HEK293 (cell line): ENCODE measurements around the gene FIBP.
A peak's percentile ranks its signal among the peaks of the same experiment; 100 is the strongest.

Experiments used
- FEZF1 ChIP-seq: fragments of 450-650 bp; formaldehyde crosslinking; IDR thresholded peaks from 2 replicates; pipeline ENCODE4 v1.5.1; 2016; ENCODE audit warnings: missing biosample characterization, missing genetic modification characterization
- GLI2 ChIP-seq: fragments of 450-650 bp; formaldehyde crosslinking; IDR thresholded peaks from 2 replicates; pipeline ENCODE4; 2017; ENCODE audit warnings: missing biosample characterization, missing genetic modification characterization, low read depth, borderline replicate concordance
- HOXD13 ChIP-seq: sonication (generic); formaldehyde crosslinking; IDR thresholded peaks from 2 replicates; pipeline ENCODE4 v1.8.0; 2022; ENCODE audit warnings: missing genetic modification reagents, borderline replicate concordance
- KLF8 ChIP-seq: fragments of 450-650 bp; formaldehyde crosslinking; IDR thresholded peaks from 2 replicates; pipeline ENCODE4 v1.5.1; 2016; ENCODE audit warnings: missing biosample characterization, missing genetic modification characterization
- PRDM1 ChIP-seq: fragments of 450-650 bp; formaldehyde crosslinking; IDR thresholded peaks from 2 replicates; pipeline ENCODE4; 2016; ENCODE audit warnings: missing biosample characterization, missing genetic modification characterization
- SCRT1 ChIP-seq: fragments of 450-650 bp; formaldehyde crosslinking; IDR thresholded peaks from 2 replicates; pipeline ENCODE4 v1.5.1; 2016; ENCODE audit warnings: missing biosample characterization, missing genetic modification characterization, borderline replicate concordance
- WT1 ChIP-seq: fragments of 450-650 bp; formaldehyde crosslinking; IDR thresholded peaks from 2 replicates; pipeline ENCODE4 v1.5.1; 2016; ENCODE audit warnings: missing biosample characterization, missing genetic modification characterization
- ZBTB17 ChIP-seq: fragments of 450-650 bp; formaldehyde crosslinking; IDR thresholded peaks from 2 replicates; pipeline ENCODE4 v1.5.1; 2016; ENCODE audit warnings: missing biosample characterization, missing genetic modification characterization
- ZBTB20 ChIP-seq: fragments of 450-650 bp; formaldehyde crosslinking; IDR thresholded peaks from 2 replicates; pipeline ENCODE4 v1.5.1; 2016; ENCODE audit warnings: missing biosample characterization, missing genetic modification characterization
- ZBTB7A ChIP-seq: fragments of 450-650 bp; formaldehyde crosslinking; IDR thresholded peaks from 2 replicates; pipeline ENCODE4 v1.5.1; 2016; ENCODE audit warnings: low read depth, missing biosample characterization, missing genetic modification characterization
- ZEB2 ChIP-seq: fragments of 450-650 bp; formaldehyde crosslinking; IDR thresholded peaks from 2 replicates; pipeline ENCODE4 v1.5.1; 2016; ENCODE audit warnings: missing biosample characterization, missing genetic modification characterization
- ZFP3 ChIP-seq: fragments of 450-650 bp; formaldehyde crosslinking; IDR thresholded peaks from 2 replicates; pipeline ENCODE4 v1.5.1; 2016; ENCODE audit warnings: low read depth, missing biosample characterization, missing genetic modification characterization
- ZNF132 ChIP-seq: fragments of 450-650 bp; formaldehyde crosslinking; IDR thresholded peaks from 2 replicates; pipeline ENCODE4 v1.5.1; 2017; ENCODE audit warnings: missing biosample characterization, missing genetic modification characterization, borderline replicate concordance
- ZNF140 ChIP-seq: fragments of 450-650 bp; formaldehyde crosslinking; IDR thresholded peaks from 2 replicates; pipeline ENCODE4 v1.5.1; 2016; ENCODE audit warnings: missing biosample characterization, missing genetic modification characterization
- ZNF175 ChIP-seq: fragments of 450-650 bp; formaldehyde crosslinking; IDR thresholded peaks from 2 replicates; pipeline ENCODE4 v1.5.1; 2016; ENCODE audit warnings: missing biosample characterization, missing genetic modification characterization
- ZNF2 ChIP-seq: fragments of 450-650 bp; formaldehyde crosslinking; IDR thresholded peaks from 2 replicates; pipeline ENCODE4 v1.5.1; 2016; ENCODE audit warnings: missing biosample characterization, missing genetic modification characterization
- ZNF211 ChIP-seq: fragments of 450-650 bp; formaldehyde crosslinking; IDR thresholded peaks from 2 replicates; pipeline ENCODE4 v1.5.1; 2016; ENCODE audit warnings: low read depth, missing biosample characterization, missing genetic modification characterization
- ZNF302 ChIP-seq: fragments of 450-650 bp; formaldehyde crosslinking; IDR thresholded peaks from 2 replicates; pipeline ENCODE4 v1.5.1; 2016; ENCODE audit warnings: missing biosample characterization, missing genetic modification characterization, low read depth
- ZNF311 ChIP-seq: fragments of 450-650 bp; formaldehyde crosslinking; IDR thresholded peaks from 2 replicates; pipeline ENCODE4 v1.5.1; 2017; ENCODE audit warnings: missing biosample characterization, missing genetic modification characterization, borderline replicate concordance
- ZNF350 ChIP-seq: fragments of 450-650 bp; formaldehyde crosslinking; IDR thresholded peaks from 2 replicates; pipeline ENCODE4 v1.5.0; 2017; ENCODE audit warnings: missing biosample characterization, mild to moderate bottlenecking, missing genetic modification characterization
- ZNF394 ChIP-seq: fragments of 450-650 bp; formaldehyde crosslinking; IDR thresholded peaks from 2 replicates; pipeline ENCODE4 v1.5.1; 2016; ENCODE audit warnings: missing biosample characterization, missing genetic modification characterization, mild to moderate bottlenecking, moderate library complexity, borderline replicate concordance
- ZNF404 ChIP-seq: fragments of 450-650 bp; formaldehyde crosslinking; IDR thresholded peaks from 2 replicates; pipeline ENCODE4 v1.5.1; 2017; ENCODE audit warnings: missing biosample characterization, missing genetic modification characterization
- ZNF501 ChIP-seq: fragments of 450-650 bp; formaldehyde crosslinking; IDR thresholded peaks from 2 replicates; pipeline ENCODE4 v1.5.1; 2016; ENCODE audit warnings: missing biosample characterization, missing genetic modification characterization
- ZNF510 ChIP-seq: fragments of 450-650 bp; formaldehyde crosslinking; IDR thresholded peaks from 2 replicates; pipeline ENCODE4 v1.5.1; 2018; ENCODE audit warnings: mild to moderate bottlenecking, missing genetic modification characterization, missing biosample characterization; ENCODE audit not compliant: insufficient replicate concordance
- ZNF514 ChIP-seq: fragments of 450-650 bp; formaldehyde crosslinking; IDR thresholded peaks from 2 replicates; pipeline ENCODE4 v1.5.1; 2016; ENCODE audit warnings: missing biosample characterization, missing genetic modification characterization
- ZNF558 ChIP-seq: fragments of 450-650 bp; formaldehyde crosslinking; IDR thresholded peaks from 2 replicates; pipeline ENCODE4 v1.5.1; 2016; ENCODE audit warnings: missing biosample characterization, missing genetic modification characterization
- ZNF571 ChIP-seq: fragments of 450-650 bp; formaldehyde crosslinking; IDR thresholded peaks from 2 replicates; pipeline ENCODE4 v1.5.0; 2017; ENCODE audit warnings: missing biosample characterization, missing genetic modification characterization
- ZNF600 ChIP-seq: fragments of 450-650 bp; formaldehyde crosslinking; IDR thresholded peaks from 2 replicates; pipeline ENCODE4 v1.5.1; 2016; ENCODE audit warnings: missing biosample characterization, missing genetic modification characterization
- ZNF629 ChIP-seq: fragments of 450-650 bp; formaldehyde crosslinking; IDR thresholded peaks from 2 replicates; pipeline ENCODE4 v1.5.1; 2017; ENCODE audit warnings: missing biosample characterization, missing genetic modification characterization
- ZNF76 ChIP-seq: fragments of 450-650 bp; formaldehyde crosslinking; IDR thresholded peaks from 2 replicates; pipeline ENCODE4; 2016; ENCODE audit warnings: low read depth, missing biosample characterization, missing genetic modification characterization, borderline replicate concordance
- ZNF776 ChIP-seq: fragments of 450-650 bp; formaldehyde crosslinking; IDR thresholded peaks from 2 replicates; pipeline ENCODE4 v1.5.0; 2017; ENCODE audit warnings: missing biosample characterization, missing genetic modification characterization, borderline replicate concordance
- ZNF791 ChIP-seq: fragments of 450-650 bp; formaldehyde crosslinking; IDR thresholded peaks from 2 replicates; pipeline ENCODE4 v1.5.1; 2016; ENCODE audit warnings: missing biosample characterization, missing genetic modification characterization
- TF ChIP-seq, protein P1 (sequence below): fragments of 450-650 bp; formaldehyde crosslinking; IDR thresholded peaks from 2 replicates; pipeline ENCODE4 v1.5.1; 2016; ENCODE audit warnings: missing biosample characterization, missing genetic modification characterization, borderline replicate concordance
- TF ChIP-seq, protein P2 (sequence below): fragments of 450-650 bp; formaldehyde crosslinking; IDR thresholded peaks from 2 replicates; pipeline ENCODE4 v1.5.1; 2016; ENCODE audit warnings: missing biosample characterization, missing genetic modification characterization
- TF ChIP-seq, protein P3 (sequence below): fragments of 450-650 bp; formaldehyde crosslinking; IDR thresholded peaks from 2 replicates; pipeline ENCODE4 v1.5.1; 2016; ENCODE audit warnings: missing biosample characterization, missing genetic modification characterization

The FIBP gene

DNA sequence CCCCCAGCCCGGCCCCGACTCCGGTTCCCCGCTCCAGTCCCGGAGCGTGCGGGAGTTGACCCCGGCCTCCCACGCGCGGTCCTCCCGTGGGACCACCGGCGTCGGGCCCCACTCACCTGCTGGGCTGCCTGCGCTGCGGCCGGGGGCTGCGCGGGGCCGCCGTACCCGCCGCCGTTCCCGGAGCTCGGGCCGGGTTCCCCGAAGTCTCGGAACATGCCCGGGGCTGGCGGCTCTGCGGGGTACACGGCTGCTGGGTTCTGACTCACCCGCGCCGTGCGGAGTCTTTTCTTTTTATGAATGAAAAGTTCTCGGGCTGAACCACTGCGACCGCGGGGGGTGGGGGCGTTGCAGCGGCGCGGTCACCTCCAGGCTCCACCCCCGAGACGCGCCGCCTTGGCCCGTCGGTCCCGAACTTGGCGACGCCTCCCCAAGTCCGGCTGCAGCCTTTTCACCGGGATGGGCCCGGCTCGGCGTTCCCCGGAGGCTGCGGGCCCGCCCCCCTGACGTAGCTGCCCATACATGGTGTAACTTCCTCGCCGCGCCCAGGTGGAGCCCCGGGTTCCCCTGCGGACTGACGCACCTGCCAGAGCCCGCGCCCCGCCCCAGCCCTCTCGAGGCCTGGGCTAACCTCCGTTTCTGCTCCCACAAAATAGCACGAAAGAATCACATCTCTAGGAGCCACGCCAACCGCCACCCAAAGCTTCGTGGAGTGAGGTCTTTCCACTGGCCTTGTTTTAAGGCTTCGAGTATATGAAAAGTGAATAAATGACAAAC lies 12.0 kb upstream of the FIBP start, which contains the start of gene FOSL1 (continued):
- TF ChIP-seq, protein P1, sequence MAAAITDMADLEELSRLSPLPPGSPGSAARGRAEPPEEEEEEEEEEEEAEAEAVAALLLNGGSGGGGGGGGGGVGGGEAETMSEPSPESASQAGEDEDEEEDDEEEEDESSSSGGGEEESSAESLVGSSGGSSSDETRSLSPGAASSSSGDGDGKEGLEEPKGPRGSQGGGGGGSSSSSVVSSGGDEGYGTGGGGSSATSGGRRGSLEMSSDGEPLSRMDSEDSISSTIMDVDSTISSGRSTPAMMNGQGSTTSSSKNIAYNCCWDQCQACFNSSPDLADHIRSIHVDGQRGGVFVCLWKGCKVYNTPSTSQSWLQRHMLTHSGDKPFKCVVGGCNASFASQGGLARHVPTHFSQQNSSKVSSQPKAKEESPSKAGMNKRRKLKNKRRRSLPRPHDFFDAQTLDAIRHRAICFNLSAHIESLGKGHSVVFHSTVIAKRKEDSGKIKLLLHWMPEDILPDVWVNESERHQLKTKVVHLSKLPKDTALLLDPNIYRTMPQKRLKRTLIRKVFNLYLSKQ (tag by site-specific recombination) = no peak
- TF ChIP-seq PRDM1 (tag by site-specific recombination) = no peak
- no peak for TF ChIP-seq ZNF311 (tag by site-specific recombination)
- TF ChIP-seq ZNF302 (tag by site-specific recombination) = no peak
- no peak for TF ChIP-seq WT1 (tag by site-specific recombination)
- no peak for TF ChIP-seq ZNF571 (tag by site-specific recombination)
- TF ChIP-seq ZNF211 (tag by site-specific recombination) = no peak
- TF ChIP-seq ZNF2 (tag by site-specific recombination) = no peak
- TF ChIP-seq KLF8 = peak; percentile 75; the same call in 1 of the 2 replicates
- TF ChIP-seq ZNF629 (tag by site-specific recombination) = peak; percentile 75
- no peak for TF ChIP-seq GLI2
- TF ChIP-seq ZNF776 (tag by site-specific recombination) = no peak
- TF ChIP-seq ZNF76 (tag by site-specific recombination) = no peak
- no peak for TF ChIP-seq SCRT1 (tag by site-specific recombination)
- TF ChIP-seq ZFP3 (tag by site-specific recombination) = no peak
- TF ChIP-seq, protein P2, sequence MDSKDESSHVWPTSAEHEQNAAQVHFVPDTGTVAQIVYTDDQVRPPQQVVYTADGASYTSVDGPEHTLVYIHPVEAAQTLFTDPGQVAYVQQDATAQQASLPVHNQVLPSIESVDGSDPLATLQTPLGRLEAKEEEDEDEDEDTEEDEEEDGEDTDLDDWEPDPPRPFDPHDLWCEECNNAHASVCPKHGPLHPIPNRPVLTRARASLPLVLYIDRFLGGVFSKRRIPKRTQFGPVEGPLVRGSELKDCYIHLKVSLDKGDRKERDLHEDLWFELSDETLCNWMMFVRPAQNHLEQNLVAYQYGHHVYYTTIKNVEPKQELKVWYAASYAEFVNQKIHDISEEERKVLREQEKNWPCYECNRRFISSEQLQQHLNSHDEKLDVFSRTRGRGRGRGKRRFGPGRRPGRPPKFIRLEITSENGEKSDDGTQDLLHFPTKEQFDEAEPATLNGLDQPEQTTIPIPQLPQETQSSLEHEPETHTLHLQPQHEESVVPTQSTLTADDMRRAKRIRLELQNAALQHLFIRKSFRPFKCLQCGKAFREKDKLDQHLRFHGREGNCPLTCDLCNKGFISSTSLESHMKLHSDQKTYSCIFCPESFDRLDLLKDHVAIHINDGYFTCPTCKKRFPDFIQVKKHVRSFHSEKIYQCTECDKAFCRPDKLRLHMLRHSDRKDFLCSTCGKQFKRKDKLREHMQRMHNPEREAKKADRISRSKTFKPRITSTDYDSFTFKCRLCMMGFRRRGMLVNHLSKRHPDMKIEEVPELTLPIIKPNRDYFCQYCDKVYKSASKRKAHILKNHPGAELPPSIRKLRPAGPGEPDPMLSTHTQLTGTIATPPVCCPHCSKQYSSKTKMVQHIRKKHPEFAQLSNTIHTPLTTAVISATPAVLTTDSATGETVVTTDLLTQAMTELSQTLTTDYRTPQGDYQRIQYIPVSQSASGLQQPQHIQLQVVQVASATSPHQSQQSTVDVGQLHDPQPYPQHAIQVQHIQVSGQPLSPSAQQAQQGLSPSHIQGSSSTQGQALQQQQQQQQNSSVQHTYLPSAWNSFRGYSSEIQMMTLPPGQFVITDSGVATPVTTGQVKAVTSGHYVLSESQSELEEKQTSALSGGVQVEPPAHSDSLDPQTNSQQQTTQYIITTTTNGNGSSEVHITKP (tag by site-specific recombination) = peak; percentile 97
- TF ChIP-seq, protein P3, sequence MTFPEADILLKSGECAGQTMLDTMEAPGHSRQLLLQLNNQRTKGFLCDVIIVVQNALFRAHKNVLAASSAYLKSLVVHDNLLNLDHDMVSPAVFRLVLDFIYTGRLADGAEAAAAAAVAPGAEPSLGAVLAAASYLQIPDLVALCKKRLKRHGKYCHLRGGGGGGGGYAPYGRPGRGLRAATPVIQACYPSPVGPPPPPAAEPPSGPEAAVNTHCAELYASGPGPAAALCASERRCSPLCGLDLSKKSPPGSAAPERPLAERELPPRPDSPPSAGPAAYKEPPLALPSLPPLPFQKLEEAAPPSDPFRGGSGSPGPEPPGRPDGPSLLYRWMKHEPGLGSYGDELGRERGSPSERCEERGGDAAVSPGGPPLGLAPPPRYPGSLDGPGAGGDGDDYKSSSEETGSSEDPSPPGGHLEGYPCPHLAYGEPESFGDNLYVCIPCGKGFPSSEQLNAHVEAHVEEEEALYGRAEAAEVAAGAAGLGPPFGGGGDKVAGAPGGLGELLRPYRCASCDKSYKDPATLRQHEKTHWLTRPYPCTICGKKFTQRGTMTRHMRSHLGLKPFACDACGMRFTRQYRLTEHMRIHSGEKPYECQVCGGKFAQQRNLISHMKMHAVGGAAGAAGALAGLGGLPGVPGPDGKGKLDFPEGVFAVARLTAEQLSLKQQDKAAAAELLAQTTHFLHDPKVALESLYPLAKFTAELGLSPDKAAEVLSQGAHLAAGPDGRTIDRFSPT (tag by site-specific recombination) = no peak
- TF ChIP-seq ZNF600 (tag by site-specific recombination) = no peak
- TF ChIP-seq ZNF510 (tag by site-specific recombination) = no peak
- TF ChIP-seq ZNF501 (tag by site-specific recombination) = no peak
- no peak for TF ChIP-seq ZNF791 (tag by site-specific recombination)
- TF ChIP-seq ZEB2 (tag by site-specific recombination) = peak; percentile 65; the same call in 1 of the 2 replicates
- no peak for TF ChIP-seq ZNF514 (tag by site-specific recombination)
- no peak for TF ChIP-seq ZNF350 (tag by site-specific recombination)
- no peak for TF ChIP-seq ZNF175 (tag by site-specific recombination)
- TF ChIP-seq ZBTB17 (tag by site-specific recombination) = peak; percentile 90
- no peak for TF ChIP-seq ZNF394
- no peak for TF ChIP-seq ZNF132 (tag by site-specific recombination)
- TF ChIP-seq FEZF1 = no peak; the same call in 1 of the 2 replicates
- TF ChIP-seq HOXD13 (CRISPR knock-in tag) = no peak
- no peak for TF ChIP-seq ZBTB7A (tag by site-specific recombination)
- peak; percentile 58; the same call in 1 of the 2 replicates for TF ChIP-seq ZBTB20 (tag by site-specific recombination)
- TF ChIP-seq ZNF558 (tag by site-specific recombination) = no peak
- no peak for TF ChIP-seq ZNF140 (tag by site-specific recombination)
- no peak for TF ChIP-seq ZNF404 (tag by site-specific recombination)
